ENCODE results near the gene CRIM1. TPM values are rescaled to one million over a fixed set of nuclear protein-coding genes. Genes with fewer than 3 reads are reported as not detected.

CRIM1 gene
- total RNA-seq, 1 experiment from 2014 or later: 133 TPM

DNA sequence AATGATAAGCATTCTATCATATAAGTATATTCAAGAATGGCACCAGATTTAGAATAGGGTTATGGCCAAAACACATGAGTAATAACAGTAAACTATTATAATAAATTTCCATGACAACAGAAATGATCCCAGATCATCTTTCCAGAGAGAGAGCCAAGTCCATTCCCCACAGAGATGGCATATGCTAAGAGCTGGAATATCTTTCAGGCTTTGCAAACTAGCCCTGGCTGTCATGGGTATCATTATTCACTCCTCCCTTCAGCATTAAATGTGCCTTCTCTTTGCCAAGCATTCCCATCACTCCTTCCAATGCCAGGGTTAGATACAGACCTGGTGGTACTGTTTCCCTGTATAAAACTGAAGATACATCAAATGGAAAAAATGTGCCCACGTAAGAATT, 231.5 kb downstream of the CRIM1 start:
- H3K4me2 ChIP-seq: no peak overlapping the region
- peaks cover 15% of the 10 kb centered on the region for H3K79me2 ChIP-seq (ENCODE audit: low read depth)
- 0 out of 2 replicates have a peak, but pooled peaks cover 3% of the 10 kb centered on the region for H4K20me1 ChIP-seq (ENCODE audit: insufficient read depth)
- intact Hi-C loops (cut with micrococcal nuclease; ENCODE audit: unreplicated experiment): no loop called here
- H3K27ac ChIP-seq: no peak overlapping the region
- H3K9me3 ChIP-seq (ENCODE audit: insufficient read depth, low read depth): no peaks in the 10 kb centered on the region
- 0 out of 2 replicates have a peak, but pooled peaks cover 10% of the 10 kb centered on the region for H3K36me3 ChIP-seq (ENCODE audit: low read depth)
- no peak for DNase-seq
- ChIA-PET CTCF (no interaction called here), POLR2A (ENCODE audit: unreplicated experiment) (no interaction called here)
- no peak overlapping the region for H2AFZ ChIP-seq
- H3K4me1 ChIP-seq (replicated peaks; ENCODE audit: insufficient read depth): no peaks in the 10 kb centered on the region
- H3K9me2 ChIP-seq (ENCODE audit: insufficient read depth): no peaks in the 10 kb centered on the region
- H3F3A ChIP-seq (ENCODE audit: insufficient read depth, low read depth): no peaks in the 10 kb centered on the region; the same call in 1 of the 2 replicates
- BruUV-seq (replicated peaks): no TSS peak
- no peaks in the 10 kb centered on the region for H3K27me3 ChIP-seq (ENCODE audit: insufficient read depth, low read depth)
- no peak for TF ChIP-seq EZH2 (IDR thresholded peaks at IDR 0.05; ENCODE audit: low read depth)
- no peak overlapping the region for H3K4me3 ChIP-seq

DNA sequence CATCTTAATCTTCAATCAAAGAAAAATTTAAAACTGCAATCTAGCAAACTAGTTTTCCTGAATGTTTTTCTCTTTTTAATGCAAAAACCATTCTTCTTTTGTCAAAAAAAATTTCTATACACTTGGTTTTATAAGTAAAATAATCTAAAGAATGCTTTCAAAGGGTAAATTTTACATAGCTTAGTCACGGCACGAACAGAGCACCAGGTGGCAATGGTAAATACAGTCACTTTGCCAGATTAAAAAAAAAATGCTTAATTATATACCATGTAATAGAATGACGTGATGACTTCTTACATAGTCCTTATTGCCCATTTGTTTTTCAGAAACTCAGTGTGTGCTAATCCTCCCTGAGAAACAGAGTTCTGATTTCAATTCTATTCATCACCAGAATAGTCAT, 232.0 kb downstream of the CRIM1 start:
- Histone ChIP-seq H2AFZ (no peak overlapping the region), H3K27ac (no peak overlapping the region), H3K36me3 (ENCODE audit: low read depth) (0 out of 2 replicates have a peak, but pooled peaks cover 9% of the 10 kb centered on the region), H3K9me3 (ENCODE audit: insufficient read depth, low read depth) (no peaks in the 10 kb centered on the region), H3K4me2 (no peak overlapping the region), H3K79me2 (ENCODE audit: low read depth) (peaks cover 19% of the 10 kb centered on the region), H3K27me3 (ENCODE audit: insufficient read depth, low read depth) (no peaks in the 10 kb centered on the region), H3K9me2 (ENCODE audit: insufficient read depth) (no peaks in the 10 kb centered on the region), H3K4me1 (replicated peaks; ENCODE audit: insufficient read depth) (no peaks in the 10 kb centered on the region), H3K4me3 (no peak overlapping the region), H3F3A (ENCODE audit: insufficient read depth, low read depth) (no peaks in the 10 kb centered on the region; the same call in 1 of the 2 replicates), H4K20me1 (ENCODE audit: insufficient read depth) (0 out of 2 replicates have a peak, but pooled peaks cover 3% of the 10 kb centered on the region)
- no TSS peak for BruUV-seq (replicated peaks)
- ChIA-PET POLR2A (ENCODE audit: unreplicated experiment) (no interaction called here), CTCF (no interaction called here)
- DNase-seq: no peak
- intact Hi-C loops (cut with micrococcal nuclease; ENCODE audit: unreplicated experiment): no loop called here
- TF ChIP-seq, protein P1, sequence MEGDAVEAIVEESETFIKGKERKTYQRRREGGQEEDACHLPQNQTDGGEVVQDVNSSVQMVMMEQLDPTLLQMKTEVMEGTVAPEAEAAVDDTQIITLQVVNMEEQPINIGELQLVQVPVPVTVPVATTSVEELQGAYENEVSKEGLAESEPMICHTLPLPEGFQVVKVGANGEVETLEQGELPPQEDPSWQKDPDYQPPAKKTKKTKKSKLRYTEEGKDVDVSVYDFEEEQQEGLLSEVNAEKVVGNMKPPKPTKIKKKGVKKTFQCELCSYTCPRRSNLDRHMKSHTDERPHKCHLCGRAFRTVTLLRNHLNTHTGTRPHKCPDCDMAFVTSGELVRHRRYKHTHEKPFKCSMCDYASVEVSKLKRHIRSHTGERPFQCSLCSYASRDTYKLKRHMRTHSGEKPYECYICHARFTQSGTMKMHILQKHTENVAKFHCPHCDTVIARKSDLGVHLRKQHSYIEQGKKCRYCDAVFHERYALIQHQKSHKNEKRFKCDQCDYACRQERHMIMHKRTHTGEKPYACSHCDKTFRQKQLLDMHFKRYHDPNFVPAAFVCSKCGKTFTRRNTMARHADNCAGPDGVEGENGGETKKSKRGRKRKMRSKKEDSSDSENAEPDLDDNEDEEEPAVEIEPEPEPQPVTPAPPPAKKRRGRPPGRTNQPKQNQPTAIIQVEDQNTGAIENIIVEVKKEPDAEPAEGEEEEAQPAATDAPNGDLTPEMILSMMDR (conservative IDR thresholded peaks at IDR 0.05): no peak
- no peak for TF ChIP-seq EZH2 (IDR thresholded peaks at IDR 0.05; ENCODE audit: low read depth)

DNA sequence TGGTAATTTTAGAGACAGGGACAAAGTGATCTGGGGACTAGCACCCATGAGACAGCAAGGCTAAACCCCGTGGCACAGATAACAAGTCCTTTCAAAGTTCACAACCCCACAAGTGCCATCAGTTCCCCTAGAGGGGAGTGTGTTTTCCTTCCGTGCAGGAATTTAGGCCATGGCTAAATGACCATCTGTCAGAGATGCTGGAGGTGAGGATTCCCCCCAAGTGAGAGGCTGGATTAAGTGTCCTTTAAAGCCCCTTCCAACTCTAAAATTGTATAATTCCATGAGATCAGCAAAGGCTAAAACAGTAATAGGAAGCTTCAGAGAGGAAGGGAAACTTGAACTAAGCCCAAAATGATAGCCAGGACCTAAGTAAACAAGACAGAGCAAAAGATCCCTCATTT, 233.7 kb downstream of the CRIM1 start:
- no peak for DNase-seq
- no peaks in the 10 kb centered on the region; the same call in 1 of the 2 replicates for H3F3A ChIP-seq (ENCODE audit: insufficient read depth, low read depth)
- H3K4me3 ChIP-seq: no peak overlapping the region
- no peaks in the 10 kb centered on the region for H3K9me2 ChIP-seq (ENCODE audit: insufficient read depth)
- ChIA-PET CTCF (no interaction called here), POLR2A (ENCODE audit: unreplicated experiment) (no interaction called here)
- no TSS peak for BruUV-seq (replicated peaks)
- H3K4me2 ChIP-seq: no peak overlapping the region
- H4K20me1 ChIP-seq (ENCODE audit: insufficient read depth): 0 out of 2 replicates have a peak, but pooled peaks cover 3% of the 10 kb centered on the region
- no peak overlapping the region for H3K27ac ChIP-seq
- intact Hi-C loops (cut with micrococcal nuclease; ENCODE audit: unreplicated experiment): no loop called here
- no peaks in the 10 kb centered on the region for H3K9me3 ChIP-seq (ENCODE audit: insufficient read depth, low read depth)
- H3K79me2 ChIP-seq (ENCODE audit: low read depth): peaks cover 32% of the 10 kb centered on the region
- H3K27me3 ChIP-seq (ENCODE audit: insufficient read depth, low read depth): no peaks in the 10 kb centered on the region
- H3K4me1 ChIP-seq (replicated peaks; ENCODE audit: insufficient read depth): no peaks in the 10 kb centered on the region
- no peak overlapping the region for H2AFZ ChIP-seq
- TF ChIP-seq, protein P1 (conservative IDR thresholded peaks at IDR 0.05): no peak
- no peak for TF ChIP-seq EZH2 (IDR thresholded peaks at IDR 0.05; ENCODE audit: low read depth)
- H3K36me3 ChIP-seq (ENCODE audit: low read depth): 0 out of 2 replicates have a peak, but pooled peaks cover 6% of the 10 kb centered on the region

DNA sequence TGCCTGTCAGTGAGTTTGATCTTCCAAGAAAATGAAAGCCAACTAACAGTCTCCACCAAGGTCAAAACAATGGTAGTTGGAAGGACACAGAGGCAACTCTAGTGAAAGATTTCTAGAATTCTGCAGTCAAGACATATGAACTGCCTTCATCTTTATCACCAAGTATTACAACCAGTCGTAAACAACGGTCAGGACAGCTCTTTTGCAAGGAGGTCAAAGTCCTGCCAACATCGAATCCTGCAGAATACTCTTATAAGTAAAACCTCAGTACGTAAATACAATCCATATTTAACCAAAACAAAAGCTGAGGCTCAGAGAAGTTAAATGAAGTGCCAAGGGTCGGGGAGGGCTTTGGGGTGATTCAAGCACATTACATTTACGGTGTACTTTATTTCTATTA, 239.3 kb downstream of the CRIM1 start:
- no peaks in the 10 kb centered on the region for H3K27me3 ChIP-seq (ENCODE audit: insufficient read depth, low read depth)
- no peak overlapping the region for H3K4me3 ChIP-seq
- no peak overlapping the region for H2AFZ ChIP-seq
- peaks cover 64% of the 10 kb centered on the region for H3K79me2 ChIP-seq (ENCODE audit: low read depth)
- H3K36me3 ChIP-seq (ENCODE audit: low read depth): peaks cover 14% of the 10 kb centered on the region; the same call in 1 of the 2 replicates
- CTCF ChIA-PET: no interaction called here
- no TSS peak for BruUV-seq (replicated peaks)
- peaks cover 22% of the 10 kb centered on the region for H3K4me1 ChIP-seq (replicated peaks; ENCODE audit: insufficient read depth)
- H3F3A ChIP-seq (ENCODE audit: insufficient read depth, low read depth): peaks cover 6% of the 10 kb centered on the region
- no peaks in the 10 kb centered on the region for H4K20me1 ChIP-seq (ENCODE audit: insufficient read depth)
- DNase-seq: no peak
- no peak overlapping the region for H3K4me2 ChIP-seq
- no peak for TF ChIP-seq EZH2 (IDR thresholded peaks at IDR 0.05; ENCODE audit: low read depth)
- TF ChIP-seq, protein P1 (conservative IDR thresholded peaks at IDR 0.05): no peak
- H3K9me2 ChIP-seq (ENCODE audit: insufficient read depth): no peaks in the 10 kb centered on the region
- H3K9me3 ChIP-seq (ENCODE audit: insufficient read depth, low read depth): no peaks in the 10 kb centered on the region
- no peak overlapping the region for H3K27ac ChIP-seq
- intact Hi-C loops (cut with micrococcal nuclease; ENCODE audit: unreplicated experiment): loop anchor here (5.0 kb wide), 1 partner anchor 33 kb away; no protein-coding TSS in a partner anchor
- POLR2A ChIA-PET (ENCODE audit: unreplicated experiment): no interaction called here

Measured in PC-9 (cell line).